ENCODE data around the gene DOK3.

The DOK3 gene

DNA sequence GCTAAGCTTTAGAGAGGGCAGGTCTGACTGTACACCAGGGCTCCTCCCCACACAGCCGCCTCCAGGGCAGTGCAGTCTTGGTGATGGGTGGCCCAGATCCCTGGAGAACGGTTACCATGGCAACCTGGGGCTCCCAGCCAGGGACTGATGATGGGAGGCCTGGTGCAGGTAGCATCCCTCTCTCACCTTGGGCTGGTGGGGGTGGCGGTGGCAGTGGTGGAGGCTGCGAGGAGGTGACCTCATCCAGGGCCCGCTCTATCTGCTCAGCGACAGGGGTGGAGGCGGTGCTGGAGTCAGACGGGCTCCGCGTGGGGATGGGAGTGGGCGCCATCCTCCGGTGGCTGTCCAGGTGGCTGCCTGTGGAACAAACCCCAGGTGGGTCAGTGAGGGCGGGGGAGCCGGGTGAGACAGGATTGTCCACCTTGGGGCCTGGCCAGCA is 50.7 kb downstream of the DOK3 start (continued):
- TF ChIP-seq, protein P1, sequence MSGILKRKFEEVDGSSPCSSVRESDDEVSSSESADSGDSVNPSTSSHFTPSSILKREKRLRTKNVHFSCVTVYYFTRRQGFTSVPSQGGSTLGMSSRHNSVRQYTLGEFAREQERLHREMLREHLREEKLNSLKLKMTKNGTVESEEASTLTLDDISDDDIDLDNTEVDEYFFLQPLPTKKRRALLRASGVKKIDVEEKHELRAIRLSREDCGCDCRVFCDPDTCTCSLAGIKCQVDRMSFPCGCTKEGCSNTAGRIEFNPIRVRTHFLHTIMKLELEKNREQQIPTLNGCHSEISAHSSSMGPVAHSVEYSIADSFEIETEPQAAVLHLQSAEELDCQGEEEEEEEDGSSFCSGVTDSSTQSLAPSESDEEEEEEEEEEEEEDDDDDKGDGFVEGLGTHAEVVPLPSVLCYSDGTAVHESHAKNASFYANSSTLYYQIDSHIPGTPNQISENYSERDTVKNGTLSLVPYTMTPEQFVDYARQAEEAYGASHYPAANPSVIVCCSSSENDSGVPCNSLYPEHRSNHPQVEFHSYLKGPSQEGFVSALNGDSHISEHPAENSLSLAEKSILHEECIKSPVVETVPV (CRISPR knock-in tag; IDR thresholded peaks at IDR 0.05), result no peak
- TF ChIP-seq, protein P2, sequence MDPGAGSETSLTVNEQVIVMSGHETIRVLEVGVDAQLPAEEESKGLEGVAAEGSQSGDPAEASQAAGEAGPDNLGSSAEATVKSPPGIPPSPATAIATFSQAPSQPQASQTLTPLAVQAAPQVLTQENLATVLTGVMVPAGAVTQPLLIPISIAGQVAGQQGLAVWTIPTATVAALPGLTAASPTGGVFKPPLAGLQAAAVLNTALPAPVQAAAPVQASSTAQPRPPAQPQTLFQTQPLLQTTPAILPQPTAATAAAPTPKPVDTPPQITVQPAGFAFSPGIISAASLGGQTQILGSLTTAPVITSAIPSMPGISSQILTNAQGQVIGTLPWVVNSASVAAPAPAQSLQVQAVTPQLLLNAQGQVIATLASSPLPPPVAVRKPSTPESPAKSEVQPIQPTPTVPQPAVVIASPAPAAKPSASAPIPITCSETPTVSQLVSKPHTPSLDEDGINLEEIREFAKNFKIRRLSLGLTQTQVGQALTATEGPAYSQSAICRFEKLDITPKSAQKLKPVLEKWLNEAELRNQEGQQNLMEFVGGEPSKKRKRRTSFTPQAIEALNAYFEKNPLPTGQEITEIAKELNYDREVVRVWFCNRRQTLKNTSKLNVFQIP (CRISPR knock-in tag; IDR thresholded peaks at IDR 0.05; ENCODE audit: borderline replicate concordance, low read depth), result no peak
- TF ChIP-seq TCF4 (CRISPR knock-in tag; IDR thresholded peaks at IDR 0.05; ENCODE audit: borderline replicate concordance), result no peak
- no peak for TF ChIP-seq ZNF8 (CRISPR knock-in tag; IDR thresholded peaks at IDR 0.05)
- TF ChIP-seq OSR1 (CRISPR knock-in tag; IDR thresholded peaks at IDR 0.05), result no peak
- TF ChIP-seq TOX (CRISPR knock-in tag; IDR thresholded peaks at IDR 0.05; ENCODE audit: borderline replicate concordance), result no peak
- TF ChIP-seq ESRRG (CRISPR knock-in tag; IDR thresholded peaks at IDR 0.05), result no peak

DNA sequence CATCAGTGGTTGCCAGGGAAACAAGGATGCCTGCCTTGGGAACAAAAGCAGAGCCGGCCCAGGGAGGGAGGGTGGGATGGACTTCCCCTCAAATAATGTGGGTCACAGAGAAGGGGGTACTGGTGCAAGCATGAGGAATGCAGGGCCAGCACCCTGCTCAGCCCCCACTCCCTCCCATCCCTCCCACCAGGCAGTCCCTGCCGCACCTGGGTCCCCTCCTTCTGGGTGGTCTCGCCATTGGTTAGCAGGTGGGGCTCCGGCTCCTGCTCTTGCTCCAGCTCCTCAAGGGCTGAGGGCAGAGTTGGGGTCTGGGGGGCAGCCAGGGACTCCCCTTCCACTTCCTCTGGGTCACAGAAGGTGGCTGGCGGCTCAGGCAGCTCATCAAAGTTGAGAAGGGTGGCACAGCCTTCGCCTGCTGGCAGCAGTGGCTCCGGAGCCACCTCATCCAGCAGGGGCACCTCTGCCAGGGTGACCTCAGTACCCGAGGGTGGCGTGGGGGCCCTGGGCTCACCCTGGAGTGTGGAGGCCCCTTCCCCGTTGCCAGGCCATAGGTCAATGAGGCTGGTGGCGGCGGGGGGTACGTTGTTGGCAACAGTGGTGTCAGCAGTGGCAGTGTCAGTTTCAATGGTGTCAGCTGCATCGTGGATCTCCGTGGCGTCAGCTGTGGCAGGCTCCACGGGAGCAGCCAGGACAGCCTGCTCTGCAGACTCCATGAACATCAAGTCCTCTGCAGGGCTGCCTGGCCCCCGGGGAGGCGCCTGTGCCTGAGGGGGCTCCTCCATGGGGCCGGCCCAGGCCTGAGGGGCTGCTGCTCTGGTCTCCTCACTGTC is 51.6 kb downstream of the DOK3 start:
- ATAC-seq, result no peak
- TF ChIP-seq, protein P2 (CRISPR knock-in tag; IDR thresholded peaks at IDR 0.05; ENCODE audit: borderline replicate concordance, low read depth), result no peak
- TF ChIP-seq, protein P3, sequence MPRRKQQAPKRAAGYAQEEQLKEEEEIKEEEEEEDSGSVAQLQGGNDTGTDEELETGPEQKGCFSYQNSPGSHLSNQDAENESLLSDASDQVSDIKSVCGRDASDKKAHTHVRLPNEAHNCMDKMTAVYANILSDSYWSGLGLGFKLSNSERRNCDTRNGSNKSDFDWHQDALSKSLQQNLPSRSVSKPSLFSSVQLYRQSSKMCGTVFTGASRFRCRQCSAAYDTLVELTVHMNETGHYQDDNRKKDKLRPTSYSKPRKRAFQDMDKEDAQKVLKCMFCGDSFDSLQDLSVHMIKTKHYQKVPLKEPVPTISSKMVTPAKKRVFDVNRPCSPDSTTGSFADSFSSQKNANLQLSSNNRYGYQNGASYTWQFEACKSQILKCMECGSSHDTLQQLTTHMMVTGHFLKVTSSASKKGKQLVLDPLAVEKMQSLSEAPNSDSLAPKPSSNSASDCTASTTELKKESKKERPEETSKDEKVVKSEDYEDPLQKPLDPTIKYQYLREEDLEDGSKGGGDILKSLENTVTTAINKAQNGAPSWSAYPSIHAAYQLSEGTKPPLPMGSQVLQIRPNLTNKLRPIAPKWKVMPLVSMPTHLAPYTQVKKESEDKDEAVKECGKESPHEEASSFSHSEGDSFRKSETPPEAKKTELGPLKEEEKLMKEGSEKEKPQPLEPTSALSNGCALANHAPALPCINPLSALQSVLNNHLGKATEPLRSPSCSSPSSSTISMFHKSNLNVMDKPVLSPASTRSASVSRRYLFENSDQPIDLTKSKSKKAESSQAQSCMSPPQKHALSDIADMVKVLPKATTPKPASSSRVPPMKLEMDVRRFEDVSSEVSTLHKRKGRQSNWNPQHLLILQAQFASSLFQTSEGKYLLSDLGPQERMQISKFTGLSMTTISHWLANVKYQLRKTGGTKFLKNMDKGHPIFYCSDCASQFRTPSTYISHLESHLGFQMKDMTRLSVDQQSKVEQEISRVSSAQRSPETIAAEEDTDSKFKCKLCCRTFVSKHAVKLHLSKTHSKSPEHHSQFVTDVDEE (CRISPR knock-in tag; IDR thresholded peaks at IDR 0.05), result no peak
- TF ChIP-seq, protein P4, sequence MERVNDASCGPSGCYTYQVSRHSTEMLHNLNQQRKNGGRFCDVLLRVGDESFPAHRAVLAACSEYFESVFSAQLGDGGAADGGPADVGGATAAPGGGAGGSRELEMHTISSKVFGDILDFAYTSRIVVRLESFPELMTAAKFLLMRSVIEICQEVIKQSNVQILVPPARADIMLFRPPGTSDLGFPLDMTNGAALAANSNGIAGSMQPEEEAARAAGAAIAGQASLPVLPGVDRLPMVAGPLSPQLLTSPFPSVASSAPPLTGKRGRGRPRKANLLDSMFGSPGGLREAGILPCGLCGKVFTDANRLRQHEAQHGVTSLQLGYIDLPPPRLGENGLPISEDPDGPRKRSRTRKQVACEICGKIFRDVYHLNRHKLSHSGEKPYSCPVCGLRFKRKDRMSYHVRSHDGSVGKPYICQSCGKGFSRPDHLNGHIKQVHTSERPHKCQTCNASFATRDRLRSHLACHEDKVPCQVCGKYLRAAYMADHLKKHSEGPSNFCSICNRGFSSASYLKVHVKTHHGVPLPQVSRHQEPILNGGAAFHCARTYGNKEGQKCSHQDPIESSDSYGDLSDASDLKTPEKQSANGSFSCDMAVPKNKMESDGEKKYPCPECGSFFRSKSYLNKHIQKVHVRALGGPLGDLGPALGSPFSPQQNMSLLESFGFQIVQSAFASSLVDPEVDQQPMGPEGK (CRISPR knock-in tag; IDR thresholded peaks at IDR 0.05; ENCODE audit: borderline replicate concordance), result no peak
- TF ChIP-seq PPARA (CRISPR knock-in tag; IDR thresholded peaks at IDR 0.05; ENCODE audit: borderline replicate concordance) (no peak), ZNF8 (CRISPR knock-in tag; IDR thresholded peaks at IDR 0.05) (no peak), TCF4 (CRISPR knock-in tag; IDR thresholded peaks at IDR 0.05; ENCODE audit: borderline replicate concordance) (no peak), SNAI2 (CRISPR knock-in tag; IDR thresholded peaks at IDR 0.05) (no peak), ESRRG (CRISPR knock-in tag; IDR thresholded peaks at IDR 0.05) (no peak), RARB (CRISPR knock-in tag; IDR thresholded peaks at IDR 0.05) (no peak), GLIS3 (CRISPR knock-in tag; IDR thresholded peaks at IDR 0.05) (no peak), ZNF565 (CRISPR knock-in tag; conservative IDR thresholded peaks at IDR 0.05; ENCODE audit: low read depth) (no peak), BACH2 (CRISPR knock-in tag; IDR thresholded peaks at IDR 0.05; ENCODE audit: borderline replicate concordance) (no peak), ISL1 (CRISPR knock-in tag; IDR thresholded peaks at IDR 0.05) (no peak)
- TF ChIP-seq, protein P5, sequence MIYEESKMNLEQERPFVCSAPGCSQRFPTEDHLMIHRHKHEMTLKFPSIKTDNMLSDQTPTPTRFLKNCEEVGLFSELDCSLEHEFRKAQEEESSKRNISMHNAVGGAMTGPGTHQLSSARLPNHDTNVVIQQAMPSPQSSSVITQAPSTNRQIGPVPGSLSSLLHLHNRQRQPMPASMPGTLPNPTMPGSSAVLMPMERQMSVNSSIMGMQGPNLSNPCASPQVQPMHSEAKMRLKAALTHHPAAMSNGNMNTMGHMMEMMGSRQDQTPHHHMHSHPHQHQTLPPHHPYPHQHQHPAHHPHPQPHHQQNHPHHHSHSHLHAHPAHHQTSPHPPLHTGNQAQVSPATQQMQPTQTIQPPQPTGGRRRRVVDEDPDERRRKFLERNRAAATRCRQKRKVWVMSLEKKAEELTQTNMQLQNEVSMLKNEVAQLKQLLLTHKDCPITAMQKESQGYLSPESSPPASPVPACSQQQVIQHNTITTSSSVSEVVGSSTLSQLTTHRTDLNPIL (CRISPR knock-in tag; IDR thresholded peaks at IDR 0.05; ENCODE audit: low read depth), result no peak

All from SK-N-SH treated with all-trans-retinoic acid at 6 μM for 48 hours (cell line).